Omental fat pad (tissue), 4 donors: ENCODE data around the gene SPINK14. TPM values are rescaled to one million over a fixed set of nuclear protein-coding genes. Genes with fewer than 3 reads are reported as not detected.

Experiments
- small RNA-seq: library from RNA; depleted of rRNA; stranded (forward); fragments of <200 nt; gene quantifications from one replicate; pipeline ENCODE3, GENCODE V24; 2016
- total RNA-seq, 4 donors: library from RNA; depleted of rRNA; stranded (reverse); fragments of >200 nt; gene quantifications; one replicate each; pipeline ENCODE4 v1.1.0, GENCODE V29; 2016

The SPINK14 gene
- total RNA-seq, 4 donors from 2014 or later = not detected

Small RNA genes within 50 kb of the gene (small RNA-seq; reads per million reads assigned to genes)
- not detected for gene HMGN1P16

Other genes starting within 250 kb of the SPINK14 start
- 1 to 10 TPM in 1 of 4 donors, under 1 TPM in 2, not detected in 1; 0.31 to 3.2 (median 0.60) TPM for gene SPINK5, start 104.6 kb upstream of the SPINK14 start, total RNA-seq
- gene SPINK6, start 34.5 kb downstream of the SPINK14 start, total RNA-seq = 1 to 10 TPM in 1 of 4 donors, not detected in 3; 1.6 TPM
- gene MARCOL, start 70.0 kb downstream of the SPINK14 start, total RNA-seq = not detected
- gene SPINK13, start 100.2 kb downstream of the SPINK14 start, total RNA-seq = not detected
- not detected for gene SPINK7, start 143.9 kb downstream of the SPINK14 start, total RNA-seq
- not detected for gene SPINK9, start 167.0 kb downstream of the SPINK14 start, total RNA-seq
- gene FBXO38, start 215.4 kb downstream of the SPINK14 start, total RNA-seq = 10 to 100 TPM; 27.1 to 82.5 (median 53.6) TPM